NB4 (cell line): ENCODE measurements around the gene ERGIC1.

Experiments
- DNase-seq: peaks from one replicate; pipeline ENCODE4 v3.0.0; 2010; ENCODE audit warnings: low read depth
- H3K4me3 ChIP-seq: one replicate; pipeline ENCODE4 v1.5.1; 2011; ENCODE audit warnings: mild to moderate bottlenecking, low read depth, low read length, moderate library complexity
- MYC ChIP-seq: IDR thresholded peaks from 2 replicates; pipeline ENCODE4 v1.6.1; 2011; ENCODE audit warnings: low read depth, low read length
- POLR2A ChIP-seq: IDR thresholded peaks from 2 replicates; pipeline ENCODE4 v1.6.1; 2011; ENCODE audit warnings: mild to moderate bottlenecking; ENCODE audit not compliant: insufficient read length; ENCODE audit errors: extremely low read depth
- TF ChIP-seq, protein P1 (sequence below): IDR thresholded peaks from one replicate; pipeline ENCODE4 v1.5.1; 2012; ENCODE audit warnings: low read depth, low read length
- TF ChIP-seq, protein P2 (sequence below): IDR thresholded peaks from 2 replicates; pipeline ENCODE4 v1.6.1; 2011; ENCODE audit warnings: low read depth, low read length

The ERGIC1 gene

DNA sequence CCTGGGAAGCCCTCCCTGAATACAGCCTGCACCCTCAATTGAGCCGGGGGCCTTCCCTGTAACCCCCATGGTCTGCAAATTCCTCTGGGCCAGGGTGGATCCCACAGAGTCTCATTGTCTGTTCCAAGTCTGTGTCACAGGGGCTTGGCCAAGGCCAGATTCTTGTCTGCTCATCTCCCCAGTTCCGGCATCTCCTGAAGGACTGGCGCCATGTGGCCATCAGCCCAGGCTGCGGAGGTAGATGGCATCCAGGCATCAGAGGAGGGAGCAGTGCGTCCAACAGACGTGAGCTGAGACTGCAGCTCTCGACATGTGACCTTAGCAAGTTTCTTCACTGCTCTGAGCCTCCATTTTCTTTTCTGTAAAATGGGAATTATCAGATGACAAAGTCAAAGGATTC, 87.9 kb downstream of the ERGIC1 start:
- no peak overlapping the region for H3K4me3 ChIP-seq
- DNase-seq, result no peak
- TF ChIP-seq POLR2A, result no peak
- TF ChIP-seq MYC, result no peak
- TF ChIP-seq, protein P1, sequence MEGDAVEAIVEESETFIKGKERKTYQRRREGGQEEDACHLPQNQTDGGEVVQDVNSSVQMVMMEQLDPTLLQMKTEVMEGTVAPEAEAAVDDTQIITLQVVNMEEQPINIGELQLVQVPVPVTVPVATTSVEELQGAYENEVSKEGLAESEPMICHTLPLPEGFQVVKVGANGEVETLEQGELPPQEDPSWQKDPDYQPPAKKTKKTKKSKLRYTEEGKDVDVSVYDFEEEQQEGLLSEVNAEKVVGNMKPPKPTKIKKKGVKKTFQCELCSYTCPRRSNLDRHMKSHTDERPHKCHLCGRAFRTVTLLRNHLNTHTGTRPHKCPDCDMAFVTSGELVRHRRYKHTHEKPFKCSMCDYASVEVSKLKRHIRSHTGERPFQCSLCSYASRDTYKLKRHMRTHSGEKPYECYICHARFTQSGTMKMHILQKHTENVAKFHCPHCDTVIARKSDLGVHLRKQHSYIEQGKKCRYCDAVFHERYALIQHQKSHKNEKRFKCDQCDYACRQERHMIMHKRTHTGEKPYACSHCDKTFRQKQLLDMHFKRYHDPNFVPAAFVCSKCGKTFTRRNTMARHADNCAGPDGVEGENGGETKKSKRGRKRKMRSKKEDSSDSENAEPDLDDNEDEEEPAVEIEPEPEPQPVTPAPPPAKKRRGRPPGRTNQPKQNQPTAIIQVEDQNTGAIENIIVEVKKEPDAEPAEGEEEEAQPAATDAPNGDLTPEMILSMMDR, result no peak
- TF ChIP-seq, protein P2, sequence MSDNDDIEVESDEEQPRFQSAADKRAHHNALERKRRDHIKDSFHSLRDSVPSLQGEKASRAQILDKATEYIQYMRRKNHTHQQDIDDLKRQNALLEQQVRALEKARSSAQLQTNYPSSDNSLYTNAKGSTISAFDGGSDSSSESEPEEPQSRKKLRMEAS, result no peak

DNA sequence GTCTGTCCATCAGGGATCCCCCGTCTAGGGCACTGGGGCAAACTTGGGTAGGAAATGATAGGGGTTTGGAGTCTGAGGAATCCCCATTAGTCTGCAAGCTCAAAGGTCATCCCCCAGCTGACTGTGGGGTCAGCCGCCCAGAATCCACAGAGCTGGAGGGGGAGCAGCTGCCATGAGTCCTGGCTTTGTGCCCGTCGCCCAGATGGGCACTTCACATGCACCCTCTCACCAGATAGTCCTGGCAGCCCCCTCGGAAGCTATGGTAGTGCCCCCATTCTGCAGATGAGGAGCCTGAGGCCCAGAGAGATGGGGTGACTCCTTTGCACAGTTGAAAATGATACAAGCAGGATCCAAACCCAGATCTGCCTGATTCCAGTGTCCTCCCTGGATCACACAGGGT, 89.5 kb downstream of the ERGIC1 start:
- TF ChIP-seq, protein P2, result no peak
- TF ChIP-seq MYC, result no peak
- TF ChIP-seq, protein P1, result no peak
- no peak for TF ChIP-seq POLR2A
- DNase-seq, result no peak
- no peak overlapping the region for H3K4me3 ChIP-seq

DNA sequence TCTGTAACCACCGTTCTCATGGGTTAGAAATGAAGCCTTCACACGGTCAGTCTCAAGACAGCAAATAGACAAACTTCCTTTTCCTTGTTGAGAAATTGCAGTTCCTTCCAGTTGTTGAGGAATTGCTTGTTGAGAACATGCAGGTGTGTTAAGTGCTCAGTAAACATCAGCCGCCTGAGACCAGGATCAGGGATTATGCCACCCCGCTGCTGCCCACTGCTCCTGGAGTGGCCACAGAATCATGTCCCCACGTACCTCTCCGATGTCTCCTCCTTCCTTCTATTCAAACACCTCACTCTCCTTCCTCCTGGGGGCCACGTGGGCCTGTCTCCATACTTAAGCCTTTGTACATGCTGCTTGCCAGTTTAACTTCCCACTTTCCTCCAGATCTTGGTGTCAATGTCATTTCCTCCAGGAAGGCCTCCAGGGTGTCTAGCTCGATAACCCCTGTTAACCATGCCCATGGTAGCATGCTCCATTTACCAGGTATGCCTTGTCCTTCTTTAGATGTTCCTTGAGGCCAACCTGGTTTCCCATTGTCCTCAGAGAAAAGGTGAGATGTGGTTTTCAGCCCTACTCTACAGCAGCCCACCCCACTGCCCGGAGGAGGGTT, 91.4 kb downstream of the ERGIC1 start:
- TF ChIP-seq, protein P1, result no peak
- TF ChIP-seq MYC (no peak), POLR2A (no peak)
- TF ChIP-seq, protein P2, result no peak
- H3K4me3 ChIP-seq, result no peak overlapping the region
- no peak for DNase-seq

DNA sequence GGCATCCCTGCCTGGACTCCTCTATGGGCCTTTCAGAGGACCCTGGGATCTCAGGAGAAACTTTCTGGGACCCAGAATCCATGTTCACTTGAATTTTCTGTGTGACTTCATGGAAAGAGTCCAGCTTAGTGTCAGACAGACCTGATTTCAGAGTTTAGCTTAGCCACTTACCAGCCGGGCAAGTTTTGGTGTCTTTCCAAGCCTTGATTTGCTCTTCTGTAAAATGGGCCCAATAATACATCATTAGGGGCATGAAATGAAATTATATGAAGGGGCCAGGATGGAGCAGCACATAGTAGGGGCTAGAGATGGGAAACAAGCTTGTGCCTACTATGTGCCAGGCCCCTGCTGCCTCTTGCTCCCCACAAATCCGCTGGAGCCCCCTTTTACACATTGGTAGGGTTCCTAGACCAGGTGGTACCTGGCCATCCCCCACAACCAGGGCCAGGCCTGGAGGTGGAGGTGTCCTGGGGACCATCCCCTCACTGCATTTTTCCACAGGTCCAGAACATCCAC, 92.0 kb downstream of the ERGIC1 start:
- DNase-seq, result no peak
- TF ChIP-seq POLR2A, result no peak
- TF ChIP-seq, protein P1, result no peak
- no peak overlapping the region for H3K4me3 ChIP-seq

DNA sequence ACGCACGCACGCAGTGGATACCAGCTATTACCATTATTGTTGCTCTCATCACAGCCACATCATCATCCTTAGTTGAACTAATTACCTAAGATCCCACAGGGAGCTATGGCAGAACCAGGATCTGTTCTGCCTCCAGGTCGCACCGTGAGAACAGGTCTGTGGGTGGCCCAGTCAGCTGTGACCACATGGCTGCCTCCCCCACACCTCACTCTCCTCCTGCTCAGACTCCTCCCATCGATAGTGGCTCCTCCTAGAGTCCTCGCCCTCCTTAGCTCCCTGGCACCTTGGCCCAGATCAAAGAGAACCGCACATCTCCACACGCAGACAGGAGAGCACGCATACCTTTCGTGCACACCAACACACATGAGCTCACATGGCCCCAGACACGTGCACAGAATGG, 92.7 kb downstream of the ERGIC1 start:
- TF ChIP-seq MYC (no peak), POLR2A (no peak)
- TF ChIP-seq, protein P2, result no peak
- TF ChIP-seq, protein P1, result no peak
- DNase-seq, result no peak
- H3K4me3 ChIP-seq, result no peak overlapping the region

DNA sequence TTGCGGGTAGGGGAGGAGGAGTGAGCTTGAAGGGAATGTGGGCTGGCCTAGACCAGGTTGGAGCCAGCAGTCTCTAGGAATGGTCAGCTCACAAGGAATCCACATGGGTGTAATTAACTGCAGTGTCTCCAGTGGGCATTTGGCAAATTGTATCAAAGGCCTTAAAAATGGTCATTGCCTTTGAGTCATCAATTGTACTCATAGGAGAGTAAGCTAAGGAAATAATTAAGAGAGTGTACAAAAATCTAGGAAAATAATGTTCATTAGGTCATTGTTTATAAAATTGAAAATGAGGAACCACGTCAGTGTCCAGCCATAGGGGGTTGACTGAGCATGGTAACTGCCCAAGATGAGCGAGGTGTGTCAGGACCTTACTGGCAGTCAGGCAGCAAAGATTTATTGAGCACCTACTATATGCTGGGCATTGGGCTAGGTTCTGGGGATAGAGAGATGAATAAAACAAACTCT, 95.4 kb downstream of the ERGIC1 start:
- TF ChIP-seq POLR2A (no peak), MYC (no peak)
- TF ChIP-seq, protein P1, result no peak
- TF ChIP-seq, protein P2, result no peak
- no peak for DNase-seq
- no peak overlapping the region for H3K4me3 ChIP-seq
